Left cardiac atrium (tissue), 4 donors: ENCODE results near the gene BRIP1. TPM values are rescaled to one million over a fixed set of nuclear protein-coding genes. Genes with fewer than 3 reads are reported as not detected.
"Not testable (repeated sequence)": the region's sequence is repeated elsewhere in the genome, so short reads cannot be mapped to it uniquely, and the experiment has no call there.

Experiments used
- ATAC-seq, 2 donors: fragments of 200-7000 bp; cut with Tn5 transposase; one replicate each; pipeline ENCODE4 v1.9.1; 2020; ENCODE audit warnings: mild to moderate bottlenecking in 2 of 2, moderate library complexity in 2 of 2
- DNase-seq: peaks from one replicate; pipeline ENCODE4 v3.0.0-alpha.2; 2020
- intact Hi-C, 2 donors: fragments of 100-400 bp; cut with DNase I; formaldehyde crosslinking; loops; one replicate each; pipeline versions ENCODE4 v1.14.1 to v1.15.1; 2022 to 2023
- total RNA-seq, 2 donors: library from RNA; stranded (reverse); fragmentation: NEBNext Ultra II Directional; extraction: Animal tissue kit (Norgen Biotek cat#: 25700); gene quantifications; one replicate each; pipeline ENCODE4 v1.2.1, GENCODE V29; 2021
- donor health status: DM: no; HTN: yes; CAD: no.
- donor health status: DM: no; HTN: yes; CAD: no; lungs with severe emphysema.
- donor health status: DM: yes; HTN: yes; CAD: no.
- donor health status: Dilated cardiomyopathy.

BRIP1 gene
- total RNA-seq, 2 donors from 2014 or later = 0.10 to 0.77 TPM

DNA sequence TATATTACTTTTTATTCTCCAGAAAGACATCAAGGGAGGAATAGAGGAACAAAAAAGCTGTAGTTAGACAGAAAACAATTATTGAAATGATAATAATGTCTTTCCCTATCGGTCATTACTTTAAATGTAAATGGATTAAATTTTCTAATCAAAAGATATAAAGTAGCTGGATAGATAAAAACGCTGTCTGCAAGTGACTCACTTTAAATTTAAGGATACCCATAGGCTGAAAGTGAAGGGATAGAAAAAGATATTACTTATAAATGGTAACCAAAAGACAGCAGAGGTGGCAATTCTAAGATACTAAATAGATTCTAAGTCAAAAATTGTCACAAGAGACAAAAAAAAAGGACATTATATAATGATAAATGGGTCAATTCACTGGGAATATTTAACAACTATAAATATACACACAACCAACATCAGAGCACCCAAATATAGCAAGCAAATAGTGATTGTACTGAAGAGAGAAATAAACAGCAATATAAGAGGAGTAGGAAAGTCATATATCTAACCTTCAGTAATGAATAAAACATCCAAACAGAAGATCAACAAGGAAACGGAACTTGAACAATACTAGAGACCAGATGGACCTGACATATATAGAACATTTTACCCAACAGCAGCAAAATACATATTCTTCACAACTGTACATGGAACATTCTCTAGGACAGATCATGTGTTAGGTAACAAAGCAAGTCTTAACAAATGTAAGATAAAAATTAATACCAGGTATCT is 116.9 kb downstream of the BRIP1 start:
- intact Hi-C loops = no loop called here
- ATAC-seq = no peak
- no peak for DNase-seq

GRCh38 chr17:61744804-61745203 is 118.5 kb downstream of the BRIP1 start:
- intact Hi-C loops = no loop called here
- DNase-seq (no peak), ATAC-seq (no peak)

DNA sequence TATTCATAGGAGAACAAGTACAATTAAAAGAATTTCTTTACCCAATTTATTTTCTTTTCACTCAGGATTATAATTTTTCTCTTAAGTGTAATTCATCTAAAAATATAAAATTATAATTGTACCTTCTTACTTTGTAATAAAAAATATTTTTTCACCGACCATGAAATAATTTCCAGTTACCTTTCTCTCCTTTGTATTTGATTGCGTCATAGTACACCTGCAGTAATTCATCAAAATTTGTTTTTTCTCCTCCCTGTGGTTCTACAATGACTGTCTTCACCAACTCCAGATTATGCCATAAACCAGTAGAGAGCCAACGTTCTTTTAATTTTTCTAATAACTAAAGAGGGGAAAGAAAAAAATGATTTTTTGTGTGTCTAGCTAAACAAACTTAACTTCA is 119.1 kb downstream of the BRIP1 start:
- no peak for ATAC-seq
- intact Hi-C loops = no loop called here
- no peak for DNase-seq

DNA sequence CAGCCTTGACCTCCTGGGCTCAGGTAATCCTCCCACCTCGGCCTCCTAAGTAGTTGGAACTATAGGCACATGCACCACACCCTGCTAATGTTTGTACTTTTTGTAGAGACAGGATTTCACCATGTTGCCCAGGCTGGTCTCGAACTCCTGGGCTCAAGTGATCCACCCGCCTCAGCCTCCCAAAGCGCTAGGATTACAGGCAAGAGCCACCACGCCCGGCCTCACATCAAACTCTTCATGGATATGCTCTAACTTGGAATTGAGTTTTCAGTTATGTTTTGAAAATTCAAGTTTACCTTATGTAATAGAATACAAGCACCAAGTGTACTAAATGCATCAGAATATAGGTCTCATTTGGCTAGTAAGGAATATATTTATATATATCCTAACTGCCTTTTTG is 119.6 kb downstream of the BRIP1 start:
- DNase-seq (no peak), ATAC-seq (no peak)
- intact Hi-C loops = no loop called here

DNA sequence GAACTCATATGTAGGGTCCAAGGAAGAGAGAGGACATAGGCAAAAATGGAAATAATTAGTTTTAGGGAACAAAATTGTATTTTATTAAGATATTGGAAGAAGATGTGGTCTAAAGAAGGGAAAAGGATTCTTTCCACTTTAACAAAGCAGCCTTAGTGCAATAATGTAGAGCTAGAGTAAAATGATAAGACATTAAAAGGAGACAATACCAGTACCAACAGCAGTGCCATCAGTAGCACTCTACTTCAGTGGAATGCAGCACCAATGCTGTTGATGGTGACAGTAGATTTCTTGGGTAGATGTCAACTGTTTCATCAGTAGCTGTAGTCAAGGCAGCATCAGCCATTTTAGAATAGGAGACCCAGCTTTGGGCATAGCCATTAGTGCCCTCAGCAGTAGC is 124.3 kb downstream of the BRIP1 start:
- intact Hi-C loops = no loop called here

DNA sequence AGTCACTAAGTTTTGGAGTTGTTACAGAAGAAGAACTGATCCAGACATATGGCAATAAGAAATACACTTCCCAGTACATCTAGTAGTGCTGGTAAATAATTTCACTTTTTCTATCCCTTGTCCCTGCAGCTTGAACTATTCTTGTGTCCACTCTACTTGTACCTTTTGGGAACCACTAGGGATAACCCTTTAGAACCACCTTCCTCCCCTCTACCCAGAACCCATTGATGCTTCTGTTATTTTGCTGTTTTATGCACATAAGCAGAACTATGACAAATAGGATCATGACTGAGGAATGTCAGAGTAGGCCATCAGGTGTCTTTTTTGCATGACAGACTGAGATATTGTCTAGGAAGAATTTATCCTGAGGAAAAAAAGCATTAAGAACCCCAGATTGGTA is 125.1 kb downstream of the BRIP1 start:
- intact Hi-C loops = no loop called here
- no peak for ATAC-seq
- no peak for DNase-seq

More for the DNA sequence above, 124.3 kb downstream of the BRIP1 start:
- ATAC-seq (no peak), DNase-seq (no peak)

DNA sequence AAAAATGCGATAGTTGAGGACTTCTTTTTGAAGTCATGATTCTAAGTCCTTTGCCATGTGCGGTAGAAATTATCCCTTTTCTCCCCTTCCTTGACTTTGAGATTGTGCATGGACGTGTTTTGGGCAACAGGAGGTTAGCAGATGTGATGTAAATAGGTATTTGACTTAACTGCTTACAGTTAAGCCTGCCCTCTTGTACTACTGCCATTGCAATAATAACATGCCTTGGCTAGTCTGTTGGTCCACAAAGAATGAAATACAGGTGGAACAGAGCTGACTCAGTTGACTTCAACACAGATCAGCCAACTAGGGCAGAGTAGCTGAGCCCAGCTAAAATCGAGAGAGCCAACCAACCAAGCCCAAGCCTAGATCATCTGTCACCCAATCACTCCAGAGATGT is 125.5 kb downstream of the BRIP1 start:
- no peak for ATAC-seq
- DNase-seq = no peak
- intact Hi-C loops = no loop called here

DNA sequence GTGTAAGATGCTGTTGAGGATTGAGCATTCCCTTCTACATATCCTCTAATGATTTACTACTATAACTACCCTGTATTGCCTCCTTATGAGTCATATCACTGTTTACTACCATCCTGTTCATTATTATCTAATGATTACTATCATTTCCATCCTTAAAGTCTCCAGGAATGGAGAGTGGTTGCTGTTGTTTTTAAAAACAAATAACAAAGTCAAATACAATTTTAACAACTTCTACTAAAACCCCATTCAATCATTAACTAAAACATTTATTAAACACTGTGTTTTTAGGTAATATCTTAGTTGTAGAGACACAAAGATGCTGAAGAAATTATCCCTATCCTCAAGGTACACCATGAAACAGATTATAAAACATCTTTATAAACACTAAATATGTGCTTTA is 126.9 kb downstream of the BRIP1 start:
- ATAC-seq = no peak
- intact Hi-C loops = no loop called here
- no peak for DNase-seq

GRCh38 chr17:61735807-61736206 is 127.5 kb downstream of the BRIP1 start:
- intact Hi-C loops = no loop called here
- no peak for ATAC-seq
- no peak for DNase-seq

DNA sequence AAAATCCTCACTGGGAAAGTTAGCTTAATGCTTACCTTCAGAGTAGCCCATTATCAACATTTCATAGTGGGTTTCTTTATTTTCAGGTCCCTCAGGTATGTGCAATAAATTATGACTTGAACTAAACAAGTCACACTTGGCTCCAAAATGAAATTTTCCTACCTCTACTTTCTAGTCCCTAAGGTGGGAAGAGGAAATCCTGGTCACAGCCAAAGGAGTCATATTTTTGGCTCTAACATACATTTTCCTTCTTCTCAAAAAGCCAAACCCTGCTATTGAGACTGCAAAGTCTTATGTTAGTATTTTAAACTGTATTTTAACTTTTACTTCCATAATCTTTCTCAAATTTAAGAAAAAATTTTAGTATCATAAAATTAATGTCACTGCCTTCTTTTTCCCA is 128.9 kb downstream of the BRIP1 start:
- intact Hi-C loops = no loop called here
- ATAC-seq = no peak

GRCh38 chr17:61734012-61734411 is 129.3 kb downstream of the BRIP1 start:
- intact Hi-C loops = no loop called here
- ATAC-seq (no peak), DNase-seq (no peak)

More for the DNA sequence above, 128.9 kb downstream of the BRIP1 start:
- no peak for DNase-seq

DNA sequence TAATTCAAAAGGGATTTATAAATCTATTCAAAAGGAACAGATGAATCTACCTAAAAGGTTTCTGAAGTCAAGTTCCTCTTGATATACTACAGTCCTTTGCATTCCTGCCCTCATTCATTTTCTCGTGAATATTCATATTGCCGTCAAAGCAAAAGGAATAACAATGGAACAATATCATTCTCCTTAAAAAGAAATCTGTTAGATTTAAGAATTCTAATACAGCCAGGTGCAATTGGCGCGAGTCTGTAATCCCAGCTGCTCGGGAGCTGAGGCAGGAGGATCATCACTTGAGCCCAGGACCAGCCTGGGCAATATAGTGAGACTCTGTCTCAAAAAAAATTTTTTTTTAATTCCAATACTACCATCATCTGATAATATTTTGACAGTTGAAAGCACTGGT is 130.3 kb downstream of the BRIP1 start:
- no peak for ATAC-seq
- intact Hi-C loops = no loop called here
- no peak for DNase-seq

DNA sequence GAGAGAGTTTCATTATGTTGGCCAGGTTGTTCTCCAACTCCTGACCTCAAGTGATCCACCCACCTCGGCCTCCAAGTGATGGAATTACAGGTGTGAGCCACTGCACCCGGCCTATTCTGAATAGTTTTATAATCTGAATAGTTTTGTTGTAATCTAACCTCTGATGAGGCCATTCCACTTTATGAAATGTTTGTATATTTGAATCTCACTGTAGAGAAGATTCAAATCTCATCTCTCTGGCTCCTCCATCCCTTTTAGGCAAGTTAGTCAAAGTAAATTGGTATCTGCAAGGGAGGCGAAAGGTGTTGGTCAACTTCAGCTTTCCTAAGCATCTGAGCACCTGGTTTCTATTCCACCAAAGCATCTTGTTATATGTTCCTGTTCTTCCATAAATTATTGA is 131.2 kb downstream of the BRIP1 start:
- ATAC-seq (no peak), DNase-seq (no peak)
- intact Hi-C loops = no loop called here

DNA sequence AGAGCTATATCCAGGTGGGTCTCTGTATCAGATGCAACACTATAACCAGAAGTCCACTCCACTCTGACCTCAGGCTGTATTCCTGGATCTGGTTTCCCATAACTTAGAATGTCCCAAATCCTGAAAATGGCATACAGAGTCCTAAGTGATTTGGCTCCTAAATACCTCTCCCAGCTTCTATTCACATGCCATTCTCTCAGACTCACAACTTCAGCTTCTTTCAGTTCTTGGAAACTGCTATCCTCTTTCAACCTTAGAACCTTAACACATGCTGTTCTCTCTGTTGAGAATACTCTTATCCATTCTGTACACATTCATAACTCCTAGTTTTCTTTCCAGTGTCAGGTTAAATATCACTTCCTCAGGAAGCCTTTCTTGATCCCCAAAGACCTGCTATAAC is 132.0 kb downstream of the BRIP1 start:
- ATAC-seq (no peak), DNase-seq (no peak)
- intact Hi-C loops = no loop called here

DNA sequence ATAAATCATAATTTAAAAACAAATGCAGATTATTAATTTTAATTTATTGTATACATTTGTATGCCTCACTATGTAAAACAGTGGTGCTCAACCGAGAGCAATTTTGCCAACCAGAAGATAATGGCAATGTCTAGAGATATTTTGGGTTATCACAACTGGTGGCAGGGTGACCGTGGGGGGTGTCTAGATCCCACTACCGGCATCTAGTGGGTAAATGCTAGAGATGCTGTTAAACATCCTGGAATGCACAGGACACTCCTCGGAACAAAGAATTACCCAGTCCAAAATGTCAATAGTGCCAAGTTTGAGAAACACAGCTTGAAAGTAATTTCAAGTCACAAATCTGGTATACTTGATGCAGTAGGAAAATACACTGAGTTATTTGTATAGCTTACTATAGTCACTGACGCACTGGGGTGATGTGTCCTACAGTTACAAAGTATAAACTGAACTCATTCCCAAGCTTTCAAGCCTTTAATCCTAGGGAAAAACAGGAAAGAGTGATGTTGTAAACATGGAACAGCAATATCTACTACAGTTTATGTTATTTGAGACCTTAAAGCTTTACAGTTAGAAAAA is 133.5 kb downstream of the BRIP1 start:
- no peak for DNase-seq
- no peak for ATAC-seq
- intact Hi-C loops = no loop called here

DNA sequence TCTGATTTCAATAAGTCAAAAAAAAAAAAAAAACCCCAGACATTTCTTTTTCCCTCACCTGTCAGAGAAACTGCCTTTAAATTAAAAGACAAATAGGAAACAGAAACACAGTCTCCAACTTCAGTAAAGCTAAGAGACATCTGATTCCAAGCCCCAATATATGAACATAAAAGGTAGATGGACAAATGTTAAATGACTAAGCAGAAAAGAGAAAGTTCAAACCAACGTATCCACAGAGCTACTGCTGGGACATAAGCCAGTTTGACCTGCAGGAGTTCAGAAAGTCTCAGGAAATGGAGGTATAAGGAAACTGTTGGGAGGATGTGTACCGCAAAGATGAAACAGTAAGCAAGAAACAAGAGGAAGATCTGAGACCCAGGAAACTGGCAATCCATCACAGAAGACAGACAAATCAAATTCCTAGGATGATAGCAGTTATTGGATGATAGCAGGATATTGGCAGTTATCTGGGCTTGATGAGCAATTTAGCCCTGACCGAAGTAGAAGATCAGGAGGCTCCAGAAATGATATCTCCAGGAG is 135.0 kb downstream of the BRIP1 start:
- intact Hi-C loops = no loop called here
- no peak for DNase-seq

GRCh38 chr17:61727798-61728197 is 135.5 kb downstream of the BRIP1 start:
- intact Hi-C loops, DNase-seq, ATAC-seq: not testable (repeated sequence)

More for the DNA sequence above, 135.0 kb downstream of the BRIP1 start:
- no peak for ATAC-seq

DNA sequence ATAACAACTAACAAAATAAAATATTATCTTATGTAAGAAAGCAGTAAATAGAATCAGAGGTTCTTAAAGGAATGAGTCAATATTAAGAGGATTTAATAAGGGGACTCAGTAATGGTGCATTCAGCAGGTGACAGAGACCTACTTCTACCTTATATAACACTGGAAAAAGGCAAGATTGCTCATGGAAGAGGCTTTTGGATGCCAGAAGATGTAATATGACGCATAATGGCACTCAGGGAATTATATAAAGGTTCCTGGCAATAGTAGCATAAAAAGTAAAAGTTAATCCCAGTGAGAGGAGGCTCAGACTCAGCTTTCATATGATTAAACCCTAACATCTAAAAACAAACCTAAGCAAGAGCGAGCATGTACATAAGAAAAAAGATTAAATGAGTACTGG is 136.4 kb downstream of the BRIP1 start:
- intact Hi-C loops = no loop called here
- DNase-seq (no peak), ATAC-seq (no peak)

GRCh38 chr17:61724777-61725176 is 138.6 kb downstream of the BRIP1 start:
- no peak for ATAC-seq
- intact Hi-C loops = no loop called here

DNA sequence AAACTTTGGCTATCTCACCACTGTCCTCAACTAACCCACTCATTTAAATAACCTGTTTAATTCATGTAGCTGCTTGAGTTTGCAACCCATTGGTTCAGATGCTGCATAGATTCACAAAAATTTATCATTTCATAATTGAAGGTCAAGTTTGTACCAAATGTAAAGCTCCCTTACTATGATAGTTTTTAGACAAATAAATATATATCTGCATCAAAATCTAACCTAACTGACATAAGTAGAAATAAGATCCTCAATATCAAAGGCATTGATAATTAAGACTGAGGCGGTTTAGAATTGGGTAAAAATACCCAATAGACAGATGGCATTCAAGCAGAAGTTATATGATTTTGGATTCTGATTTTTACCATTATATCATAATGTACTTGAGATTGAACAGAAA is 139.4 kb downstream of the BRIP1 start:
- intact Hi-C loops = no loop called here
- no peak for ATAC-seq
- no peak for DNase-seq

More at GRCh38 chr17:61724777-61725176, 138.6 kb downstream of the BRIP1 start:
- DNase-seq = no peak

- no peak for DNase-seq
- intact Hi-C loops = no loop called here
Measured at GRCh38 chr17:61723183-61723582, 140.1 kb downstream of the BRIP1 start.

More at GRCh38 chr17:61723183-61723582, 140.1 kb downstream of the BRIP1 start:
- no peak for ATAC-seq
